ENCODE measurements around the gene E2F4.

E2F4 gene

GRCh38 chr16:67191995-67192681 lies at the start of gene E2F4:
TSS of gene E2F4 (plus strand) at chr16:67192155. CDS start at chr16:67192228, 73 bp downstream.
- peak; percentile 93 for DNase-seq (ENCODE audit: low read depth)
- H3K4me3 ChIP-seq (replicated peaks; ENCODE audit: low read depth, low read length) = peak within 1 kb of the TSS; percentile 97
- no peak for TF ChIP-seq CTCF (IDR thresholded peaks at IDR 0.05; ENCODE audit: low read length, missing control alignments)

GRCh38 chr16:67142342-67142741 lies 49.6 kb upstream of the E2F4 start:
- H3K4me3 ChIP-seq (replicated peaks; ENCODE audit: low read depth, low read length) = no peak overlapping the region
- no peak for DNase-seq (ENCODE audit: low read depth)
- TF ChIP-seq CTCF (IDR thresholded peaks at IDR 0.05; ENCODE audit: low read length, missing control alignments) = no peak

GRCh38 chr16:67144943-67145342 lies 47.0 kb upstream of the E2F4 start:
- no peak for DNase-seq (ENCODE audit: low read depth)
- no peak overlapping the region for H3K4me3 ChIP-seq (replicated peaks; ENCODE audit: low read depth, low read length)
- no peak for TF ChIP-seq CTCF (IDR thresholded peaks at IDR 0.05; ENCODE audit: low read length, missing control alignments)

- no peak overlapping the region for H3K4me3 ChIP-seq (replicated peaks; ENCODE audit: low read depth, low read length)
- TF ChIP-seq CTCF (IDR thresholded peaks at IDR 0.05; ENCODE audit: low read length, missing control alignments) = no peak
- DNase-seq (ENCODE audit: low read depth) = no peak
Measured at GRCh38 chr16:67145746-67146145, 46.2 kb upstream of the E2F4 start.

- no peak for TF ChIP-seq CTCF (IDR thresholded peaks at IDR 0.05; ENCODE audit: low read length, missing control alignments)
- no peak overlapping the region for H3K4me3 ChIP-seq (replicated peaks; ENCODE audit: low read depth, low read length)
- no peak for DNase-seq (ENCODE audit: low read depth)
Measured at GRCh38 chr16:67146523-67147357, 45.2 kb upstream of the E2F4 start.

GRCh38 chr16:67147437-67148140 lies 44.4 kb upstream of the E2F4 start:
- no peak overlapping the region for H3K4me3 ChIP-seq (replicated peaks; ENCODE audit: low read depth, low read length)
- DNase-seq (ENCODE audit: low read depth) = no peak
- no peak for TF ChIP-seq CTCF (IDR thresholded peaks at IDR 0.05; ENCODE audit: low read length, missing control alignments)

All from fibroblast of pulmonary artery (primary cell).